Measurements from ENCODE around the gene OR2A42. TPM values are rescaled to one million over a fixed set of nuclear protein-coding genes. Genes with fewer than 3 reads are reported as not detected.
"Not testable (repeated sequence)": the region's sequence is repeated elsewhere in the genome, so short reads cannot be mapped to it uniquely, and the experiment has no call there.

Gene OR2A42
- not detected for total RNA-seq
- long read RNA-seq, result 0 reads

- H3K4me3 ChIP-seq; H3K27me3 ChIP-seq; ATAC-seq; H3K27ac ChIP-seq; intact Hi-C loops (cut with DNase I); H3K4me1 ChIP-seq; H3K9me3 ChIP-seq; DNase-seq; H3K36me3 ChIP-seq: not testable (repeated sequence)
These were observed at the start of gene OR2A42 for GRCh38 chr7:144239365-144239764. Gene OR2A42 (minus strand): TSS chr7:144239605. CDS start chr7:144232843, 6,762 bp downstream.

- ATAC-seq; H3K27me3 ChIP-seq; H3K4me3 ChIP-seq; DNase-seq; H3K36me3 ChIP-seq; H3K27ac ChIP-seq; H3K4me1 ChIP-seq; intact Hi-C loops (cut with DNase I); H3K9me3 ChIP-seq: not testable (repeated sequence)
These were observed 47.9 kb upstream of the OR2A42 start for GRCh38 chr7:144287171-144287784.

GRCh38 chr7:144283716-144284115 is 44.3 kb upstream of the OR2A42 start:
- H3K27me3 ChIP-seq; H3K27ac ChIP-seq; H3K36me3 ChIP-seq; H3K9me3 ChIP-seq; intact Hi-C loops (cut with DNase I); DNase-seq; H3K4me3 ChIP-seq; H3K4me1 ChIP-seq: not testable (repeated sequence)
- peak; percentile 9 for ATAC-seq

GRCh38 chr7:144282490-144282889 is 43.1 kb upstream of the OR2A42 start:
- H3K4me1 ChIP-seq; ATAC-seq; H3K27me3 ChIP-seq; H3K27ac ChIP-seq; H3K4me3 ChIP-seq; H3K36me3 ChIP-seq; H3K9me3 ChIP-seq; DNase-seq; intact Hi-C loops (cut with DNase I): not testable (repeated sequence)

GRCh38 chr7:144281981-144282380 is 42.6 kb upstream of the OR2A42 start:
- H3K36me3 ChIP-seq; H3K9me3 ChIP-seq; ATAC-seq; intact Hi-C loops (cut with DNase I); H3K4me3 ChIP-seq; H3K27me3 ChIP-seq; H3K4me1 ChIP-seq; H3K27ac ChIP-seq; DNase-seq: not testable (repeated sequence)

GRCh38 chr7:144280010-144280409 is 40.6 kb upstream of the OR2A42 start:
- peak; percentile 68 for ATAC-seq
- H3K9me3 ChIP-seq; DNase-seq; H3K36me3 ChIP-seq; intact Hi-C loops (cut with DNase I); H3K4me3 ChIP-seq; H3K27me3 ChIP-seq; H3K27ac ChIP-seq; H3K4me1 ChIP-seq: not testable (repeated sequence)

GRCh38 chr7:144275281-144275680 is 35.9 kb upstream of the OR2A42 start:
- H3K9me3 ChIP-seq; ATAC-seq; DNase-seq; intact Hi-C loops (cut with DNase I); H3K27ac ChIP-seq; H3K4me1 ChIP-seq; H3K27me3 ChIP-seq; H3K36me3 ChIP-seq; H3K4me3 ChIP-seq: not testable (repeated sequence)

GRCh38 chr7:144269188-144269587 is 29.8 kb upstream of the OR2A42 start, which contains the start of gene CTAGE8:
Gene CTAGE8 (minus strand): TSS chr7:144269288. CDS start chr7:144269250, 38 bp downstream.
- H3K9me3 ChIP-seq; H3K27me3 ChIP-seq; H3K4me1 ChIP-seq; ATAC-seq; H3K36me3 ChIP-seq; H3K27ac ChIP-seq; DNase-seq; H3K4me3 ChIP-seq; intact Hi-C loops (cut with DNase I): not testable (repeated sequence)

GRCh38 chr7:144264692-144265091 is 25.3 kb upstream of the OR2A42 start, which contains the start of gene OR2A7:
Gene OR2A7 (minus strand): TSS chr7:144264792. CDS start chr7:144259628, 5,164 bp downstream.
- ATAC-seq; DNase-seq; H3K9me3 ChIP-seq; H3K27ac ChIP-seq; H3K27me3 ChIP-seq; H3K4me3 ChIP-seq; intact Hi-C loops (cut with DNase I); H3K4me1 ChIP-seq; H3K36me3 ChIP-seq: not testable (repeated sequence)

GRCh38 chr7:144262128-144262527 is 22.7 kb upstream of the OR2A42 start:
- intact Hi-C loops (cut with DNase I); ATAC-seq; DNase-seq: not testable (repeated sequence)

GRCh38 chr7:144259067-144259466 is 19.7 kb upstream of the OR2A42 start:
- H3K27me3 ChIP-seq; H3K36me3 ChIP-seq; H3K9me3 ChIP-seq; H3K27ac ChIP-seq; H3K4me3 ChIP-seq; DNase-seq; intact Hi-C loops (cut with DNase I); H3K4me1 ChIP-seq: not testable (repeated sequence)
- peak; percentile 14 for ATAC-seq

More at GRCh38 chr7:144262128-144262527, 22.7 kb upstream of the OR2A42 start:
- H3K4me3 ChIP-seq, H3K9me3 ChIP-seq, H3K36me3 ChIP-seq, H3K27ac ChIP-seq, H3K4me1 ChIP-seq, H3K27me3 ChIP-seq: not testable (repeated sequence)

Measured in upper lobe of right lung (tissue), 1 donor.